Body of pancreas (tissue), 4 donors: ENCODE measurements around the gene VCAN.

Source experiments
- POLR2A ChIP-seq, 3 donors: fragments of 450-650 bp; IDR thresholded peaks; one replicate each; pipeline ENCODE4 v1.6.1; 2016; ENCODE audit warnings: antibody characterized with exemption in 3 of 3, mild to moderate bottlenecking in 2 of 3
- TF ChIP-seq, protein P1 (sequence below), 7 experiments: fragments of 450-650 bp in 4 of 7; fragments of 200-600 bp in 3 of 7; sonication (generic) in 3 of 7; IDR thresholded peaks; one replicate each; pipeline ENCODE4 v1.5.1; 2016 to 2019; ENCODE audit warnings: antibody characterized with exemption in 7 of 7

GRCh38 chr5:83568186-83568585 lies 96.6 kb downstream of the VCAN start:
- no peak for TF ChIP-seq POLR2A (IDR thresholded peaks at IDR 0.05)
- TF ChIP-seq, protein P1, sequence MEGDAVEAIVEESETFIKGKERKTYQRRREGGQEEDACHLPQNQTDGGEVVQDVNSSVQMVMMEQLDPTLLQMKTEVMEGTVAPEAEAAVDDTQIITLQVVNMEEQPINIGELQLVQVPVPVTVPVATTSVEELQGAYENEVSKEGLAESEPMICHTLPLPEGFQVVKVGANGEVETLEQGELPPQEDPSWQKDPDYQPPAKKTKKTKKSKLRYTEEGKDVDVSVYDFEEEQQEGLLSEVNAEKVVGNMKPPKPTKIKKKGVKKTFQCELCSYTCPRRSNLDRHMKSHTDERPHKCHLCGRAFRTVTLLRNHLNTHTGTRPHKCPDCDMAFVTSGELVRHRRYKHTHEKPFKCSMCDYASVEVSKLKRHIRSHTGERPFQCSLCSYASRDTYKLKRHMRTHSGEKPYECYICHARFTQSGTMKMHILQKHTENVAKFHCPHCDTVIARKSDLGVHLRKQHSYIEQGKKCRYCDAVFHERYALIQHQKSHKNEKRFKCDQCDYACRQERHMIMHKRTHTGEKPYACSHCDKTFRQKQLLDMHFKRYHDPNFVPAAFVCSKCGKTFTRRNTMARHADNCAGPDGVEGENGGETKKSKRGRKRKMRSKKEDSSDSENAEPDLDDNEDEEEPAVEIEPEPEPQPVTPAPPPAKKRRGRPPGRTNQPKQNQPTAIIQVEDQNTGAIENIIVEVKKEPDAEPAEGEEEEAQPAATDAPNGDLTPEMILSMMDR (IDR thresholded peaks at IDR 0.05): no peak
